Measurements from ENCODE around the gene CXCR3. TPM values are rescaled to one million over a fixed set of nuclear protein-coding genes. Genes with fewer than 3 reads are reported as not detected.
"Not testable (repeated sequence)": the region's sequence is repeated elsewhere in the genome, so short reads cannot be mapped to it uniquely, and the experiment has no call there.

CXCR3 gene
- total and polyA plus RNA-seq, 9 donors: 0.08 to 0.34 (median 0.18) TPM; not detected in 3

DNA sequence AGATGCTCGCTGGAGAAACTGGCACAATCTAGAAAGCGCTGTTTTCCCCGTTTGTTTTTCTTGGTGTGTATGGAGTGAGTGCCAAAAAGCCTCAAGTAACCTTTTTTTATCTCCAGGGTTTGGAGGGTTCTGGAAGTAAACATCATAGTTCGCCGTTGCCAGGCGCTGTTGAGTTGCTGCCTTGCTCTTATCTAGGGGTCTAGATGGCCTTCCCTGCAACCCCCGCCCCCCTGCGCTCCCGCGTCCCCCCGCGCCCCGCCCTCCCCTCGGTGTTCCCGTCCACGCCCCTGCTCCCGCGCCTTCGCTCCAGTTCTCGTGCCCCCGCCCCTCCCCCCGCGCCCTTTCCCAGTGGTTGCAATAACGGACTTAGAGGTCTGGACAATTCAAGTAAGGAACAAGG lies 40.6 kb downstream of the CXCR3 start:
- Histone ChIP-seq H3K36me3 (no peaks in the 10 kb centered on the region), H3K9me3 (no peaks in the 10 kb centered on the region), H3K27me3 (no peaks in the 10 kb centered on the region), H3K4me1 (ENCODE audit: insufficient read depth) (no peaks in the 10 kb centered on the region), H3K4me3 (no peak overlapping the region), H3K27ac (no peak overlapping the region)
- TF ChIP-seq POLR2A (IDR thresholded peaks at IDR 0.05) (no peak), EP300 (IDR thresholded peaks at IDR 0.05) (no peak)
- TF ChIP-seq, protein P1, sequence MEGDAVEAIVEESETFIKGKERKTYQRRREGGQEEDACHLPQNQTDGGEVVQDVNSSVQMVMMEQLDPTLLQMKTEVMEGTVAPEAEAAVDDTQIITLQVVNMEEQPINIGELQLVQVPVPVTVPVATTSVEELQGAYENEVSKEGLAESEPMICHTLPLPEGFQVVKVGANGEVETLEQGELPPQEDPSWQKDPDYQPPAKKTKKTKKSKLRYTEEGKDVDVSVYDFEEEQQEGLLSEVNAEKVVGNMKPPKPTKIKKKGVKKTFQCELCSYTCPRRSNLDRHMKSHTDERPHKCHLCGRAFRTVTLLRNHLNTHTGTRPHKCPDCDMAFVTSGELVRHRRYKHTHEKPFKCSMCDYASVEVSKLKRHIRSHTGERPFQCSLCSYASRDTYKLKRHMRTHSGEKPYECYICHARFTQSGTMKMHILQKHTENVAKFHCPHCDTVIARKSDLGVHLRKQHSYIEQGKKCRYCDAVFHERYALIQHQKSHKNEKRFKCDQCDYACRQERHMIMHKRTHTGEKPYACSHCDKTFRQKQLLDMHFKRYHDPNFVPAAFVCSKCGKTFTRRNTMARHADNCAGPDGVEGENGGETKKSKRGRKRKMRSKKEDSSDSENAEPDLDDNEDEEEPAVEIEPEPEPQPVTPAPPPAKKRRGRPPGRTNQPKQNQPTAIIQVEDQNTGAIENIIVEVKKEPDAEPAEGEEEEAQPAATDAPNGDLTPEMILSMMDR (IDR thresholded peaks at IDR 0.05): no peak
- WGBS, 3 donors: 80 to 84% (median 83%) methylated on average over 24 of the region's 24 CpGs
- intact Hi-C loops (cut with DNase I): loop anchor here in 1 of 4 donors (10.0 kb wide), 1 partner anchor 183 kb away; no protein-coding TSS in a partner anchor
- no peak for DNase-seq

DNA sequence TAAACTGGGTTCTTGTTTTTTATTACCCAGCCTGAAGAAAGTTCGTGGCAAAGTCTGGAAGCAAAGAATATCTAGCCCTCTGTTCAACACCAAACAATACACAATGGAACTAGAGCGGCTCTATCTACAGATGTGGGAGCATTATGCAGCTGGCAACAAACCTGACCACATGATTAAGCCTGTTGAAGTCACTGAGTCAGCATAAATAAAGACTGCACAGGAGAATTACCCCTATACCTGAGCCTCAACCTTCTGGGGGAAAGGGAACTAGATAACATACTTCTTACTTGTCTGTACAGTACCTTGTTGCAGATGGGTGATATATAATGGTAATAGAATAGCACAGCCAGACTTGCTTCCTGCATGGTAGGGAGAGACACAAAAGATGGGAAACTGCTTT lies 44.7 kb downstream of the CXCR3 start:
- WGBS, 3 donors: 56 to 58% (median 57%) methylated on average over 2 of the region's 2 CpGs
- H3K36me3 ChIP-seq: no peaks in the 10 kb centered on the region
- TF ChIP-seq EP300 (IDR thresholded peaks at IDR 0.05): no peak
- TF ChIP-seq POLR2A (IDR thresholded peaks at IDR 0.05): no peak
- TF ChIP-seq, protein P1 (IDR thresholded peaks at IDR 0.05): no peak
- no peaks in the 10 kb centered on the region for H3K9me3 ChIP-seq
- intact Hi-C loops (cut with DNase I): loop anchor here in 1 of 4 donors (10.0 kb wide), 1 partner anchor 179 kb away; no protein-coding TSS in a partner anchor
- H3K27me3 ChIP-seq: no peaks in the 10 kb centered on the region
- no peak overlapping the region for H3K4me3 ChIP-seq
- H3K4me1 ChIP-seq (ENCODE audit: insufficient read depth): no peaks in the 10 kb centered on the region
- H3K27ac ChIP-seq: no peak overlapping the region
- no peak for DNase-seq

DNA sequence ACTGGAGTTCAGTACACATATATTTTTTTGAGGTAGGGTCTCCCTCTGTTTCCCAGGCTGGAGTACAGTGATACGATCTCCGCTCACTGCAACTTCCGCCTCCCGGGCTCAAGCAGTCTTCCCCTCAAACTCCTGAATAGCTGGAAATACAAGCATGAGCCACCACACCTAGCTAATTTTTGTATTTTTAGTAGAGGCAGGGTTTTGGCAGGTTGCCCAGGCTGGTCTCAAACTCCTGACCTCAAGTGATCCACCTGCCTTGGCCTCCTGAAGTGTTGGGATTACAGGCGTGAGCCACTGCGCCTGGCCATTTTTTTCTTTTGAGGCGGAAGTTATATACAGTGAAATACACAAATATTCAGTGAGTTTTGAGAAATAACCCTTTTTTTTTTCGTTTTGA lies 46.9 kb downstream of the CXCR3 start:
- not testable (repeated sequence) for H3K9me3 ChIP-seq; DNase-seq; H3K4me3 ChIP-seq; H3K4me1 ChIP-seq (ENCODE audit: insufficient read depth); H3K36me3 ChIP-seq; H3K27me3 ChIP-seq; H3K27ac ChIP-seq
- 89 to 92% (median 90%) methylated on average over 8 of the region's 8 CpGs for WGBS, 3 donors
- intact Hi-C loops (cut with DNase I): loop anchor here in 1 of 4 donors (10.0 kb wide), 1 partner anchor 177 kb away; no protein-coding TSS in a partner anchor

Other genes with a start within 250 kb of the CXCR3 start
- 100 to 1,000 TPM in 5 of 7 donors, 10 to 100 TPM in 2; 91.0 to 201 (median 109) TPM for gene OGT, start 85.4 kb downstream of the CXCR3 start, total RNA-seq
- gene OGT, start 85.4 kb downstream of the CXCR3 start, polyA plus RNA-seq: 100 to 1,000 TPM in 1 of 2 donors, 10 to 100 TPM in 1; 44.5 to 129 TPM
- gene GCNA, start 40.1 kb downstream of the CXCR3 start, total RNA-seq: 1 to 10 TPM in 3 of 7 donors, under 1 TPM in 4; 0.46 to 2.3 (median 0.92) TPM
- 1 to 10 TPM in 1 of 2 donors, under 1 TPM in 1; 0.98 to 1.4 TPM for gene GCNA, start 40.1 kb downstream of the CXCR3 start, polyA plus RNA-seq
- gene CXorf49, start 99.8 kb upstream of the CXCR3 start, total RNA-seq: not detected
- not detected for gene CXorf49, start 99.8 kb upstream of the CXCR3 start, polyA plus RNA-seq
- not detected for gene CXorf49B, start 144.8 kb upstream of the CXCR3 start, total RNA-seq
- gene CXorf49B, start 144.8 kb upstream of the CXCR3 start, polyA plus RNA-seq: not detected

Measured in ovary (tissue), 9 donors.